Skeletal muscle tissue (tissue), 4 donors: Measurements from ENCODE around the gene DBI. TPM values are rescaled to one million over a fixed set of nuclear protein-coding genes. Genes with fewer than 3 reads are reported as not detected.

Experiments used
- H3K27ac ChIP-seq: one replicate; pipeline ENCODE4 v1.7.0; 2013; ENCODE audit warnings: mild to moderate bottlenecking, low read depth, low read length, inconsistent platforms
- H3K27me3 ChIP-seq, 3 donors: one replicate each; pipeline ENCODE4 v1.7.0; 2013; ENCODE audit warnings: low read length in 3 of 3; ENCODE audit not compliant: control insufficient read depth in 3 of 3, insufficient read depth in 3 of 3
- H3K36me3 ChIP-seq, 3 donors: one replicate each; pipeline ENCODE4 v1.7.0; 2013; ENCODE audit warnings: low read length in 3 of 3; ENCODE audit not compliant: control insufficient read depth in 3 of 3, insufficient read depth in 3 of 3
- H3K4me1 ChIP-seq, 3 donors: one replicate each; pipeline ENCODE4 v1.7.0; 2013; ENCODE audit warnings: low read length in 3 of 3, mild to moderate bottlenecking in 3 of 3; ENCODE audit not compliant: control insufficient read depth in 3 of 3, insufficient read depth in 3 of 3
- H3K4me3 ChIP-seq, 3 donors: one replicate each; pipeline ENCODE4 v1.7.0; 2013; ENCODE audit warnings: low read length in 3 of 3
- H3K9ac ChIP-seq, 3 donors: one replicate each; pipeline ENCODE4 v1.7.0; 2013; ENCODE audit warnings: low read length in 3 of 3, mild to moderate bottlenecking in 3 of 3, moderate library complexity in 2 of 3, low read depth in 1 of 3
- H3K9me3 ChIP-seq, 3 donors: one replicate each; pipeline ENCODE4 v1.7.0; 2013; ENCODE audit warnings: low read length in 3 of 3; ENCODE audit not compliant: control insufficient read depth in 3 of 3
- total RNA-seq: library from RNA; depleted of rRNA; stranded (reverse); fragments of >200 nt; gene quantifications from one replicate; pipeline ENCODE4 v1.2.3, GENCODE V29; 2014
- donor health status: Osteomylitis.

DBI gene
- total RNA-seq, 1 donor from 2014 or later: 76.7 TPM

- no peak overlapping the region for H3K9ac ChIP-seq
- H3K4me1 ChIP-seq: no peaks in the 10 kb centered on the region
- no peaks in the 10 kb centered on the region for H3K36me3 ChIP-seq
- peaks cover 0 to 3% (median 0%) of the 10 kb centered on the region in 3 donors for H3K9me3 ChIP-seq
- no peak overlapping the region for H3K4me3 ChIP-seq
- H3K27ac ChIP-seq: no peak overlapping the region
- H3K27me3 ChIP-seq: no peaks in the 10 kb centered on the region
Measured at GRCh38 chr2:119409506-119409905, 42.7 kb downstream of the DBI start.

GRCh38 chr2:119414894-119415293 is 48.1 kb downstream of the DBI start:
- H3K4me1 ChIP-seq: no peaks in the 10 kb centered on the region
- H3K4me3 ChIP-seq: no peak overlapping the region
- no peaks in the 10 kb centered on the region for H3K9me3 ChIP-seq
- H3K36me3 ChIP-seq: no peaks in the 10 kb centered on the region
- H3K27ac ChIP-seq: no peak overlapping the region
- H3K27me3 ChIP-seq: no peaks in the 10 kb centered on the region
- no peak overlapping the region for H3K9ac ChIP-seq

- Histone ChIP-seq H3K27ac (no peak overlapping the region), H3K4me1 (no peaks in the 10 kb centered on the region), H3K9ac (no peak overlapping the region), H3K9me3 (no peaks in the 10 kb centered on the region), H3K36me3 (no peaks in the 10 kb centered on the region), H3K27me3 (no peaks in the 10 kb centered on the region), H3K4me3 (no peak overlapping the region)
Measured at GRCh38 chr2:119415630-119416029, 48.9 kb downstream of the DBI start.

GRCh38 chr2:119416299-119416923 is 49.6 kb downstream of the DBI start:
- Histone ChIP-seq H3K9ac (no peak overlapping the region), H3K27ac (no peak overlapping the region), H3K27me3 (no peaks in the 10 kb centered on the region), H3K36me3 (no peaks in the 10 kb centered on the region), H3K4me1 (no peaks in the 10 kb centered on the region), H3K4me3 (no peak overlapping the region), H3K9me3 (no peaks in the 10 kb centered on the region)

- Histone ChIP-seq H3K27me3 (no peaks in the 10 kb centered on the region), H3K4me3 (no peak overlapping the region), H3K9ac (no peak overlapping the region), H3K27ac (no peak overlapping the region), H3K9me3 (no peaks in the 10 kb centered on the region), H3K4me1 (no peaks in the 10 kb centered on the region), H3K36me3 (no peaks in the 10 kb centered on the region)
Measured at GRCh38 chr2:119417908-119418307, 51.1 kb downstream of the DBI start.

- Histone ChIP-seq H3K27ac (no peak overlapping the region), H3K27me3 (no peaks in the 10 kb centered on the region), H3K9ac (no peak overlapping the region)
Measured at GRCh38 chr2:119419065-119419464, 52.3 kb downstream of the DBI start.

GRCh38 chr2:119419803-119420508 is 53.2 kb downstream of the DBI start:
- no peak overlapping the region for H3K27ac ChIP-seq
- no peaks in the 10 kb centered on the region for H3K27me3 ChIP-seq
- no peak overlapping the region for H3K9ac ChIP-seq
- H3K4me3 ChIP-seq: no peak overlapping the region
- no peaks in the 10 kb centered on the region for H3K36me3 ChIP-seq
- no peaks in the 10 kb centered on the region for H3K9me3 ChIP-seq
- H3K4me1 ChIP-seq: no peaks in the 10 kb centered on the region

More at GRCh38 chr2:119419065-119419464, 52.3 kb downstream of the DBI start:
- Histone ChIP-seq H3K36me3 (no peaks in the 10 kb centered on the region), H3K9me3 (no peaks in the 10 kb centered on the region), H3K4me1 (no peaks in the 10 kb centered on the region), H3K4me3 (no peak overlapping the region)

- Histone ChIP-seq H3K4me1 (no peaks in the 10 kb centered on the region), H3K27me3 (no peaks in the 10 kb centered on the region), H3K27ac (no peak overlapping the region), H3K9ac (no peak overlapping the region), H3K4me3 (no peak overlapping the region), H3K36me3 (no peaks in the 10 kb centered on the region), H3K9me3 (no peaks in the 10 kb centered on the region)
Measured at GRCh38 chr2:119421304-119421703, 54.5 kb downstream of the DBI start.

- Histone ChIP-seq H3K9me3 (no peaks in the 10 kb centered on the region), H3K36me3 (no peaks in the 10 kb centered on the region), H3K27me3 (no peaks in the 10 kb centered on the region), H3K27ac (no peak overlapping the region), H3K4me3 (no peak overlapping the region), H3K4me1 (no peaks in the 10 kb centered on the region), H3K9ac (no peak overlapping the region)
Measured at GRCh38 chr2:119421741-119422140, 55.0 kb downstream of the DBI start.
